Adipose tissue (tissue), 3 donors: ENCODE data around the gene MRPL47. TPM values are rescaled to one million over a fixed set of nuclear protein-coding genes. Genes with fewer than 3 reads are reported as not detected.

Experiments
- polyA plus RNA-seq, 3 donors: library from polyadenylated mRNA; stranded (reverse); fragments of 200-250 nt; gene quantifications; one replicate each; pipeline ENCODE4 v1.2.3, GENCODE V29; 2013
- donor health status: healthy with polysubstance abuse.
- donor health status: Bipolar disorder and iron deficiency.
- donor health status: healthy.

MRPL47 gene
- polyA plus RNA-seq, 3 donors = 11.7 to 57.2 (median 28.3) TPM

Other genes starting within 250 kb of the MRPL47 start
- 10 to 100 TPM in 1 of 3 donors, 1 to 10 TPM in 2; 1.4 to 12.7 (median 5.6) TPM for gene GNB4, start 153.2 kb downstream of the MRPL47 start, polyA plus RNA-seq
- gene ACTL6A, start 41.7 kb downstream of the MRPL47 start, polyA plus RNA-seq = 10 to 100 TPM; 16.7 to 30.3 (median 24.5) TPM
- 100 to 1,000 TPM in 1 of 3 donors, 10 to 100 TPM in 2; 42.5 to 145 (median 86.6) TPM for gene NDUFB5, start 156 bp upstream of the MRPL47 start, polyA plus RNA-seq
- gene USP13, start 48.4 kb upstream of the MRPL47 start, polyA plus RNA-seq = 1 to 10 TPM; 2.6 to 5.3 (median 5.3) TPM